IMR-90 (cell line): ENCODE results near the gene SLC8A1. TPM values are rescaled to one million over a fixed set of nuclear protein-coding genes. Genes with fewer than 3 reads are reported as not detected.
A peak's percentile ranks its signal among the peaks of the same experiment; 100 is the strongest.

Experiments
- ATAC-seq: fragments of 200-7000 bp; cut with Tn5 transposase; 2 replicates; pipeline ENCODE4 v1.9.1; 2020; ENCODE audit warnings: low read depth, mild to moderate bottlenecking, moderate library complexity
- BruUV-seq: library from RNA; stranded (reverse); fragments of 400-500 nt; replicated peaks from 2 replicates; lab custom pipeline; 2021; lab: Mats Ljungman, UMichigan
- CTCF ChIA-PET: fragments of 300-600 bp; formaldehyde crosslinking; extraction: SDS; loops from one replicate; lab custom pipeline; 2021; ENCODE audit warnings: antibody characterized with exemption; lab: Yijun Ruan, JAX
- POLR2A ChIA-PET: fragments of 300-600 bp; sonication (Branson Sonifier 250); formaldehyde crosslinking; loops from one replicate; lab custom pipeline; 2022; ENCODE audit warnings: antibody characterized with exemption; ENCODE audit not compliant: unreplicated experiment; lab: Charles Lee
- DNase-seq: peaks from one replicate; pipeline ENCODE4 v3.0.0; 2013
- H2AFZ ChIP-seq: replicated peaks from 2 replicates; pipeline ENCODE3; 2013; ENCODE audit warnings: low read length, mild to moderate bottlenecking; ENCODE audit not compliant: poor library complexity
- H2AK5ac ChIP-seq: 2 replicates; pipeline ENCODE4 v1.6.1; 2013; ENCODE audit warnings: low read depth, low read length, inconsistent platforms
- H2AK9ac ChIP-seq: replicated peaks from 2 replicates; pipeline ENCODE3; 2013; ENCODE audit warnings: mild to moderate bottlenecking, low read depth, low read length, moderate library complexity; ENCODE audit not compliant: poor library complexity
- H2BK120ac ChIP-seq: 2 replicates; pipeline ENCODE4 v1.6.1; 2013; ENCODE audit warnings: low read depth, low read length, inconsistent platforms
- H2BK15ac ChIP-seq: 3 replicates; pipeline ENCODE4 v1.6.1; 2013; ENCODE audit warnings: low read depth, low read length, inconsistent platforms
- H2BK20ac ChIP-seq: 2 replicates; pipeline ENCODE4 v1.6.1; 2013; ENCODE audit warnings: low read depth, mild to moderate bottlenecking, inconsistent platforms, low read length, moderate library complexity
- H2BK5ac ChIP-seq: 2 replicates; pipeline ENCODE4 v1.6.1; 2013; ENCODE audit warnings: mild to moderate bottlenecking, low read depth, low read length, inconsistent platforms; ENCODE audit not compliant: poor library complexity, severe bottlenecking
- H3K14ac ChIP-seq: replicated peaks from 2 replicates; pipeline ENCODE4 v1.6.1; 2013; ENCODE audit warnings: low read depth, low read length, inconsistent platforms
- H3K18ac ChIP-seq: 2 replicates; pipeline ENCODE4 v1.6.1; 2013; ENCODE audit warnings: low read depth, low read length, control low read depth
- H3K23ac ChIP-seq: 2 replicates; pipeline ENCODE4 v1.6.1; 2013; ENCODE audit warnings: low read depth, low read length, inconsistent platforms
- H3K27ac ChIP-seq: 2 replicates; pipeline ENCODE4 v1.5.1; 2013; ENCODE audit warnings: mild to moderate bottlenecking, control low read depth, low read length; ENCODE audit not compliant: insufficient read depth
- H3K27me3 ChIP-seq: 2 replicates; pipeline ENCODE4 v1.6.1; 2013; ENCODE audit warnings: low read length; ENCODE audit not compliant: control insufficient read depth, insufficient read depth
- H3K36me3 ChIP-seq: 2 replicates; pipeline ENCODE4 v1.6.1; 2013; ENCODE audit warnings: low read length, mixed read lengths; ENCODE audit not compliant: control insufficient read depth, insufficient read depth
- H3K4ac ChIP-seq: 2 replicates; pipeline ENCODE4 v1.6.1; 2013; ENCODE audit warnings: low read depth, low read length, inconsistent platforms
- H3K4me1 ChIP-seq: 2 replicates; pipeline ENCODE4 v1.6.1; 2013; ENCODE audit warnings: low read length, mixed read lengths; ENCODE audit not compliant: control insufficient read depth, insufficient read depth
- H3K4me2 ChIP-seq: 2 replicates; pipeline ENCODE4 v1.6.1; 2013; ENCODE audit warnings: low read depth, mild to moderate bottlenecking, control low read depth, low read length, moderate library complexity
- H3K4me3 ChIP-seq: 2 replicates; pipeline ENCODE4 v1.5.1; 2013; ENCODE audit warnings: low read depth, mild to moderate bottlenecking, control low read depth, low read length, moderate library complexity; ENCODE audit not compliant: insufficient read depth
- H3K56ac ChIP-seq: 2 replicates; pipeline ENCODE4 v1.6.1; 2013; ENCODE audit warnings: low read length, inconsistent platforms; ENCODE audit not compliant: insufficient read depth; ENCODE audit errors: extremely low read depth
- H3K79me1 ChIP-seq, 2 experiments: 2 replicates each; pipeline ENCODE4 v1.6.1; 2013; ENCODE audit warnings: low read length in 2 of 2, inconsistent platforms in 1 of 2, low read depth in 1 of 2
- H3K9ac ChIP-seq: 2 replicates; pipeline ENCODE4 v1.6.1; 2013; ENCODE audit warnings: low read depth, low read length, control low read depth
- H3K9me1 ChIP-seq: 2 replicates; pipeline ENCODE4 v1.6.1; 2013; ENCODE audit warnings: low read length, inconsistent platforms; ENCODE audit not compliant: insufficient read depth
- H3K9me3 ChIP-seq: 2 replicates; pipeline ENCODE4 v1.6.1; 2013; ENCODE audit warnings: low read length; ENCODE audit not compliant: control insufficient read depth, insufficient read depth
- H4K20me1 ChIP-seq: 2 replicates; pipeline ENCODE4 v1.6.1; 2013; ENCODE audit warnings: low read length, inconsistent platforms; ENCODE audit not compliant: insufficient read depth
- H4K5ac ChIP-seq: 2 replicates; pipeline ENCODE4 v1.6.1; 2013; ENCODE audit warnings: mild to moderate bottlenecking, low read depth, low read length, control low read depth
- H4K8ac ChIP-seq, 2 experiments: 2 replicates each; pipeline ENCODE4 v1.6.1; 2013; ENCODE audit warnings: low read depth in 2 of 2, low read length in 2 of 2, control low read depth in 1 of 2, inconsistent platforms in 1 of 2
- H4K91ac ChIP-seq: 2 replicates; pipeline ENCODE4 v1.6.1; 2013; ENCODE audit warnings: low read depth, low read length, inconsistent platforms; ENCODE audit not compliant: insufficient read depth
- BHLHE40 ChIP-seq: fragments of 150-350 bp; IDR thresholded peaks from 2 replicates; pipeline ENCODE4 v1.6.1; 2016; ENCODE audit warnings: mild to moderate bottlenecking, low read depth, low read length
- CEBPB ChIP-seq: IDR thresholded peaks from 2 replicates; pipeline ENCODE4 v1.6.1; 2012; ENCODE audit warnings: low read depth, low read length, improper control_type of control experiment
- FOS ChIP-seq: fragments of 150-350 bp; IDR thresholded peaks from 2 replicates; pipeline ENCODE4 v1.6.1; 2016; ENCODE audit warnings: low read depth, low read length
- MAFK ChIP-seq: IDR thresholded peaks from 2 replicates; pipeline ENCODE4 v1.6.1; 2012; ENCODE audit warnings: low read depth, low read length, improper control_type of control experiment
- MXI1 ChIP-seq: IDR thresholded peaks from 2 replicates; pipeline ENCODE4 v1.6.1; 2012; ENCODE audit warnings: low read depth, mild to moderate bottlenecking, low read length, moderate library complexity, borderline replicate concordance
- RCOR1 ChIP-seq: IDR thresholded peaks from 2 replicates; pipeline ENCODE4 v1.6.1; 2012; ENCODE audit warnings: mild to moderate bottlenecking, low read length, improper control_type of control experiment; ENCODE audit not compliant: insufficient replicate concordance
- RFX5 ChIP-seq: IDR thresholded peaks from 2 replicates; pipeline ENCODE4 v1.8.0; 2012; ENCODE audit warnings: low read depth, mild to moderate bottlenecking, low read length, moderate library complexity
- WGBS, 2 experiments: methylation state at CpG; one replicate each; pipeline versions ENCODE4 v1.1.5 to v1.1.7; 2013; ENCODE audit warnings: missing lambda C conversion rate in 2 of 2; ENCODE audit not compliant: insufficient read length in 1 of 2; ENCODE audit errors: extremely low coverage in 2 of 2; 5-methylcytosine and 5-hydroxymethylcytosine counted together
- dilution Hi-C: fragments of 300-500 bp; cut with HindIII; formaldehyde crosslinking; loops from one replicate; pipeline ENCODE4 v1.14.3; 2018; ENCODE audit warnings: low sequenced_read_pairs; ENCODE audit not compliant: unreplicated experiment
- in situ Hi-C: fragments of 300-500 bp; cut with MboI; formaldehyde crosslinking; loops from 3 replicates; pipeline ENCODE4 v1.14.3; 2019; ENCODE audit warnings: low sequenced_read_pairs, inconsistent platforms, mixed read lengths
- intact Hi-C: fragments of 100-400 bp; cut with micrococcal nuclease; formaldehyde crosslinking; loops from 2 replicates; pipeline ENCODE4 v1.10.0; 2022
- polyA plus RNA-seq, 3 experiments: library from polyadenylated mRNA; depleted of rRNA; stranded (reverse); fragments of >200 nt; gene quantifications; 2 replicates each; pipeline ENCODE4 v1.2.3, GENCODE V29; 2012; ENCODE audit warnings: low replicate concordance in 1 of 3
- total RNA-seq: library from RNA; depleted of rRNA; stranded (reverse); fragments of >200 nt; gene quantifications from 2 replicates; pipeline ENCODE4 v1.2.3, GENCODE V29; 2012
- TF ChIP-seq, protein P1 (sequence below): conservative IDR thresholded peaks from 2 replicates; pipeline ENCODE4 v1.5.1; 2012; ENCODE audit warnings: mild to moderate bottlenecking, low read depth, low read length, improper control_type of control experiment
- TF ChIP-seq, protein P2 (sequence below): fragments of 150-350 bp; IDR thresholded peaks from 2 replicates; pipeline ENCODE4 v1.6.1; 2017; ENCODE audit warnings: mild to moderate bottlenecking, antibody characterized with exemption, low read length, low read depth

Gene SLC8A1
- total and polyA plus RNA-seq, 2 of the 4 experiments (the other 2 are of a cell fraction) = 7.7 to 57.0 TPM

- Histone ChIP-seq H3K4ac (peak overlapping the region; percentile 11; the same call in 1 of the 2 replicates), H3K9me3 (no peaks in the 10 kb centered on the region), H2BK5ac (peak overlapping the region; percentile 89), H3K79me1 (peaks cover 16 to 24% of the 10 kb centered on the region in 2 experiments), H3K18ac (peak overlapping the region; percentile 45; the same call in 1 of the 2 replicates), H3K4me2 (peak overlapping the region; percentile 90), H2BK120ac (peak overlapping the region; percentile 41; the same call in 1 of the 2 replicates), H2BK15ac (no peak overlapping the region), H3K23ac (peak overlapping the region; percentile 62; the same call in 1 of the 2 replicates), H3K9ac (0 out of 2 replicates have a peak overlapping the region, but pooled peaks have one; percentile 0), H4K8ac (0 out of 4 replicates have a peak overlapping the region, but pooled peaks of 1 of the 2 experiments have one; percentile 8), H2AK5ac (no peak overlapping the region), H3K27ac (peak overlapping the region; percentile 88; the same call in 1 of the 2 replicates), H3K4me1 (peaks cover 23% of the 10 kb centered on the region), H4K5ac (peak overlapping the region; percentile 22; the same call in 1 of the 2 replicates), H2BK20ac (peak overlapping the region; percentile 21), H3K27me3 (no peaks in the 10 kb centered on the region), H3K14ac (0 out of 2 replicates have a peak overlapping the region, but pooled peaks have one; percentile 5), H3K56ac (no peak overlapping the region), H2AK9ac (no peak overlapping the region), H2AFZ (no peak overlapping the region), H3K36me3 (no peaks in the 10 kb centered on the region), H3K9me1 (peaks cover 9% of the 10 kb centered on the region), H4K20me1 (no peaks in the 10 kb centered on the region), H3K4me3 (no peak overlapping the region), H4K91ac (no peak overlapping the region)
- no peak for ATAC-seq
- CTCF ChIA-PET = interaction anchor here (0.9 kb wide), 1 partner anchor 22 kb away, joined by 3 read pairs; no protein-coding TSS in a partner anchor
- no peak for TF ChIP-seq CEBPB
- TF ChIP-seq, protein P1, sequence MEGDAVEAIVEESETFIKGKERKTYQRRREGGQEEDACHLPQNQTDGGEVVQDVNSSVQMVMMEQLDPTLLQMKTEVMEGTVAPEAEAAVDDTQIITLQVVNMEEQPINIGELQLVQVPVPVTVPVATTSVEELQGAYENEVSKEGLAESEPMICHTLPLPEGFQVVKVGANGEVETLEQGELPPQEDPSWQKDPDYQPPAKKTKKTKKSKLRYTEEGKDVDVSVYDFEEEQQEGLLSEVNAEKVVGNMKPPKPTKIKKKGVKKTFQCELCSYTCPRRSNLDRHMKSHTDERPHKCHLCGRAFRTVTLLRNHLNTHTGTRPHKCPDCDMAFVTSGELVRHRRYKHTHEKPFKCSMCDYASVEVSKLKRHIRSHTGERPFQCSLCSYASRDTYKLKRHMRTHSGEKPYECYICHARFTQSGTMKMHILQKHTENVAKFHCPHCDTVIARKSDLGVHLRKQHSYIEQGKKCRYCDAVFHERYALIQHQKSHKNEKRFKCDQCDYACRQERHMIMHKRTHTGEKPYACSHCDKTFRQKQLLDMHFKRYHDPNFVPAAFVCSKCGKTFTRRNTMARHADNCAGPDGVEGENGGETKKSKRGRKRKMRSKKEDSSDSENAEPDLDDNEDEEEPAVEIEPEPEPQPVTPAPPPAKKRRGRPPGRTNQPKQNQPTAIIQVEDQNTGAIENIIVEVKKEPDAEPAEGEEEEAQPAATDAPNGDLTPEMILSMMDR = no peak
- no peak for TF ChIP-seq MAFK
- TF ChIP-seq, protein P2, sequence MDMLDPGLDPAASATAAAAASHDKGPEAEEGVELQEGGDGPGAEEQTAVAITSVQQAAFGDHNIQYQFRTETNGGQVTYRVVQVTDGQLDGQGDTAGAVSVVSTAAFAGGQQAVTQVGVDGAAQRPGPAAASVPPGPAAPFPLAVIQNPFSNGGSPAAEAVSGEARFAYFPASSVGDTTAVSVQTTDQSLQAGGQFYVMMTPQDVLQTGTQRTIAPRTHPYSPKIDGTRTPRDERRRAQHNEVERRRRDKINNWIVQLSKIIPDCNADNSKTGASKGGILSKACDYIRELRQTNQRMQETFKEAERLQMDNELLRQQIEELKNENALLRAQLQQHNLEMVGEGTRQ = no peak
- no peak for TF ChIP-seq MXI1
- no peak for TF ChIP-seq RCOR1
- TF ChIP-seq FOS = no peak
- TF ChIP-seq BHLHE40 = no peak
- TF ChIP-seq RFX5 = no peak
- no TSS peak for BruUV-seq
- dilution Hi-C loops (no loop called here), intact Hi-C loops (loop anchor here (5.0 kb wide), 1 partner anchor 89 kb away; no protein-coding TSS in a partner anchor), in situ Hi-C loops (no loop called here)
- 60% methylated on average over 1 of the region's 7 CpGs; no CpG with 5 or more reads in 1 of the 2 experiments for WGBS, 2 experiments
- peak; percentile 41 for DNase-seq
- POLR2A ChIA-PET = no interaction called here
These were observed 168.6 kb downstream of the SLC8A1 start for GRCh38 chr2:40283111-40283909.
